OCI-LY3 (cell line): ENCODE data around the gene FES.
"Not testable (repeated sequence)": the region's sequence is repeated elsewhere in the genome, so short reads cannot be mapped to it uniquely, and the experiment has no call there.

ENCODE experiments used
- EZH2phosphoT487 ChIP-seq: fragments of 200-600 bp; shearing (Covaris generic); IDR thresholded peaks from 2 replicates; pipeline ENCODE4 v1.6.1; 2018; ENCODE audit warnings: antibody characterized with exemption, mixed run types, low read depth
- TF ChIP-seq, protein P1 (sequence below): fragments of 200-600, 300-600 bp; sonication (generic); IDR thresholded peaks from 2 replicates; pipeline ENCODE4 v1.5.1; 2014; ENCODE audit warnings: antibody characterized with exemption, low read length, low read depth

DNA sequence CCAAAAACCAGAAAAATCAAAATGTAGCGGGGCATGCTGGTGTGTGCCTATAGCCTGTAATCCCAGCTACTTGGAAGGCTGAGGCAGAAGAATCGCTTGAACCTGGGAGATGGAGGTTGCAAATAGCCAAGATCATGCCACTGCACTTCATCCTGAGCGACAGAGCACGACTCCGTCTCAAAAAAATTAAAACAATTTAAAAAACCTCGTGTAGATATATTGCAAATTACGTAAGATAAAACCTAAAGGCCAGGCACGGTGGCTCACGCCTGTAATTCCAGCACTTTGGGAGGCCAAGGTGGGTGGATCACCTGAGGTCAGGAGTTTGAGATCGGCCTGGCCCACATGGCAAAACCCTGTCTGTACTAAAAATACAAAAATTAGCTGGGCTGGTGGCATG, 42.5 kb downstream of the FES start:
- TF ChIP-seq, protein P1, sequence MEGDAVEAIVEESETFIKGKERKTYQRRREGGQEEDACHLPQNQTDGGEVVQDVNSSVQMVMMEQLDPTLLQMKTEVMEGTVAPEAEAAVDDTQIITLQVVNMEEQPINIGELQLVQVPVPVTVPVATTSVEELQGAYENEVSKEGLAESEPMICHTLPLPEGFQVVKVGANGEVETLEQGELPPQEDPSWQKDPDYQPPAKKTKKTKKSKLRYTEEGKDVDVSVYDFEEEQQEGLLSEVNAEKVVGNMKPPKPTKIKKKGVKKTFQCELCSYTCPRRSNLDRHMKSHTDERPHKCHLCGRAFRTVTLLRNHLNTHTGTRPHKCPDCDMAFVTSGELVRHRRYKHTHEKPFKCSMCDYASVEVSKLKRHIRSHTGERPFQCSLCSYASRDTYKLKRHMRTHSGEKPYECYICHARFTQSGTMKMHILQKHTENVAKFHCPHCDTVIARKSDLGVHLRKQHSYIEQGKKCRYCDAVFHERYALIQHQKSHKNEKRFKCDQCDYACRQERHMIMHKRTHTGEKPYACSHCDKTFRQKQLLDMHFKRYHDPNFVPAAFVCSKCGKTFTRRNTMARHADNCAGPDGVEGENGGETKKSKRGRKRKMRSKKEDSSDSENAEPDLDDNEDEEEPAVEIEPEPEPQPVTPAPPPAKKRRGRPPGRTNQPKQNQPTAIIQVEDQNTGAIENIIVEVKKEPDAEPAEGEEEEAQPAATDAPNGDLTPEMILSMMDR, result not testable (repeated sequence)
- TF ChIP-seq EZH2phosphoT487, result not testable (repeated sequence)
